Stimulated activated CD8-positive, alpha-beta memory T cell treated with anti-CD3 and anti-CD28 coated beads, Interleukin-15, amount 100 ng/mL, for 4 hours (primary cell): Measurements from ENCODE around the gene CMIP.

Experiments used
- DNase-seq, 2 donors: peaks; one replicate each; pipeline ENCODE4 v3.0.0-alpha.2; 2020; ENCODE audit warnings: low read depth in 2 of 2

The CMIP gene

GRCh38 chr16:81657224-81657623 lies 212.6 kb downstream of the CMIP start:
- no peak for DNase-seq

- no peak for DNase-seq
Observed at GRCh38 chr16:81657781-81658180, 213.2 kb downstream of the CMIP start.

GRCh38 chr16:81658373-81658772 lies 213.8 kb downstream of the CMIP start:
- DNase-seq: no peak

- DNase-seq: no peak
Observed at GRCh38 chr16:81659249-81659648, 214.6 kb downstream of the CMIP start.

- no peak for DNase-seq
Observed at GRCh38 chr16:81661082-81661481, 216.5 kb downstream of the CMIP start.

GRCh38 chr16:81664153-81664552 lies 219.5 kb downstream of the CMIP start:
- DNase-seq: no peak

- no peak for DNase-seq
Observed at GRCh38 chr16:81665588-81665987, 221.0 kb downstream of the CMIP start.

GRCh38 chr16:81666113-81666512 lies 221.5 kb downstream of the CMIP start:
- no peak for DNase-seq

GRCh38 chr16:81668243-81669097 lies 223.9 kb downstream of the CMIP start:
- no peak for DNase-seq

- DNase-seq: no peak
Observed at GRCh38 chr16:81669473-81670350, 225.1 kb downstream of the CMIP start.

GRCh38 chr16:81671738-81672597 lies 227.4 kb downstream of the CMIP start:
- no peak for DNase-seq

GRCh38 chr16:81673432-81673831 lies 228.8 kb downstream of the CMIP start:
- no peak for DNase-seq

GRCh38 chr16:81675662-81676061 lies 231.1 kb downstream of the CMIP start:
- DNase-seq: no peak

GRCh38 chr16:81676066-81676882 lies 231.7 kb downstream of the CMIP start:
- no peak for DNase-seq

- DNase-seq: no peak
Observed at GRCh38 chr16:81676883-81677737, 232.5 kb downstream of the CMIP start.

GRCh38 chr16:81678326-81679095 lies 233.9 kb downstream of the CMIP start:
- no peak for DNase-seq

- no peak for DNase-seq
Observed at GRCh38 chr16:81679721-81680430, 235.3 kb downstream of the CMIP start.

- DNase-seq: no peak
Observed at GRCh38 chr16:81680444-81681275, 236.1 kb downstream of the CMIP start.
